Lower leg skin (tissue), 3 donors: ENCODE data around the gene PLCG1.

Source experiments
- POLR2A ChIP-seq, 2 donors: fragments of 450-650 bp; IDR thresholded peaks; one replicate each; pipeline ENCODE4 v1.6.1; 2016 to 2017; ENCODE audit warnings: antibody characterized with exemption in 2 of 2, mild to moderate bottlenecking in 1 of 2, moderate library complexity in 1 of 2
- TF ChIP-seq, protein P1 (sequence below), 3 donors: fragments of 450-650 bp; IDR thresholded peaks; one replicate each; pipeline ENCODE4 v1.5.1; 2016; ENCODE audit warnings: antibody characterized with exemption in 3 of 3, mild to moderate bottlenecking in 3 of 3, moderate library complexity in 2 of 3

- TF ChIP-seq, protein P1, sequence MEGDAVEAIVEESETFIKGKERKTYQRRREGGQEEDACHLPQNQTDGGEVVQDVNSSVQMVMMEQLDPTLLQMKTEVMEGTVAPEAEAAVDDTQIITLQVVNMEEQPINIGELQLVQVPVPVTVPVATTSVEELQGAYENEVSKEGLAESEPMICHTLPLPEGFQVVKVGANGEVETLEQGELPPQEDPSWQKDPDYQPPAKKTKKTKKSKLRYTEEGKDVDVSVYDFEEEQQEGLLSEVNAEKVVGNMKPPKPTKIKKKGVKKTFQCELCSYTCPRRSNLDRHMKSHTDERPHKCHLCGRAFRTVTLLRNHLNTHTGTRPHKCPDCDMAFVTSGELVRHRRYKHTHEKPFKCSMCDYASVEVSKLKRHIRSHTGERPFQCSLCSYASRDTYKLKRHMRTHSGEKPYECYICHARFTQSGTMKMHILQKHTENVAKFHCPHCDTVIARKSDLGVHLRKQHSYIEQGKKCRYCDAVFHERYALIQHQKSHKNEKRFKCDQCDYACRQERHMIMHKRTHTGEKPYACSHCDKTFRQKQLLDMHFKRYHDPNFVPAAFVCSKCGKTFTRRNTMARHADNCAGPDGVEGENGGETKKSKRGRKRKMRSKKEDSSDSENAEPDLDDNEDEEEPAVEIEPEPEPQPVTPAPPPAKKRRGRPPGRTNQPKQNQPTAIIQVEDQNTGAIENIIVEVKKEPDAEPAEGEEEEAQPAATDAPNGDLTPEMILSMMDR (IDR thresholded peaks at IDR 0.05) = no peak
- TF ChIP-seq POLR2A (IDR thresholded peaks at IDR 0.05) = no peak
Observed at GRCh38 chr20:41145821-41146620, 8.7 kb downstream of the PLCG1 start.
